ENCODE results near the gene UIMC1. TPM values are rescaled to one million over a fixed set of nuclear protein-coding genes. Genes with fewer than 3 reads are reported as not detected.

Gene UIMC1
- total RNA-seq, 1 experiment from 2014 or later = 53.0 TPM

- Mint-ChIP-seq H3K4me3 (no peak overlapping the region), H3K36me3 (ENCODE audit: insufficient read depth in 1 of 3, low read depth in 3 of 3) (no peaks in the 10 kb centered on the region; a peak in 2 of 7 replicates), H3K27me3 (ENCODE audit: low read depth) (peaks cover 3% of the 10 kb centered on the region), H3K27ac (no peak overlapping the region), H3K4me1 (peaks cover 8 to 9% of the 10 kb centered on the region in 2 experiments), H3K9me3 (no peaks in the 10 kb centered on the region)
- Histone ChIP-seq H4K91ac (ENCODE audit: insufficient read length, low read depth, low read length) (no peak overlapping the region), H2BK15ac (ENCODE audit: low read depth, low read length) (no peak overlapping the region), H3K27ac (ENCODE audit: insufficient read length, low read depth, low read length) (no peak overlapping the region), H3K18ac (ENCODE audit: insufficient read length, low read depth, low read length) (no peak overlapping the region), H4K20me1 (ENCODE audit: control insufficient read depth, insufficient read depth, insufficient read length) (no peaks in the 10 kb centered on the region), H3K14ac (ENCODE audit: insufficient read depth, low read length) (no peak overlapping the region), H3K79me2 (ENCODE audit: insufficient read depth, low read length) (no peaks in the 10 kb centered on the region), H4K5ac (ENCODE audit: insufficient read length, low read depth, low read length) (no peak overlapping the region), H2BK20ac (ENCODE audit: low read depth, low read length, poor library complexity, severe bottlenecking) (no peak overlapping the region), H2BK12ac (ENCODE audit: insufficient read length, low read depth, low read length) (no peak overlapping the region), H3K4me2 (ENCODE audit: insufficient read depth, insufficient read length, low read length) (no peak overlapping the region), H2BK120ac (ENCODE audit: low read depth, low read length, poor library complexity, severe bottlenecking) (no peak overlapping the region), H3K9me3 (ENCODE audit: control insufficient read depth, low read depth, low read length) (no peaks in the 10 kb centered on the region), H3T11ph (ENCODE audit: low read length) (no peak overlapping the region), H3K79me1 (ENCODE audit: insufficient read depth, low read depth, low read length, poor library complexity, severe bottlenecking) (no peaks in the 10 kb centered on the region), H2AK5ac (ENCODE audit: insufficient read length, low read length) (no peak overlapping the region), H3K27me3 (ENCODE audit: insufficient read depth, low read length) (no peaks in the 10 kb centered on the region), H3K23ac (ENCODE audit: insufficient read length, low read depth, low read length) (no peak overlapping the region), H2AFZ (ENCODE audit: low read length) (no peak overlapping the region), H3K23me2 (ENCODE audit: insufficient read length, low read depth, low read length, poor library complexity, severe bottlenecking) (no peaks in the 10 kb centered on the region), H3K56ac (ENCODE audit: insufficient read length, low read depth, low read length) (no peak overlapping the region), H4K8ac (replicated peaks; ENCODE audit: insufficient read length, low read depth, low read length) (no peak overlapping the region), H3K9ac (ENCODE audit: extremely low read depth, insufficient read length, low read length) (no peak overlapping the region), H3K4ac (ENCODE audit: low read depth, low read length) (no peak overlapping the region), H3K4me1 (ENCODE audit: insufficient read depth, low read length) (no peaks in the 10 kb centered on the region), H2BK5ac (ENCODE audit: insufficient read length, low read length) (no peak overlapping the region)
- TF ChIP-seq CTCF (conservative IDR thresholded peaks at IDR 0.05) = no peak
- no CpG with 5 or more reads among the region's 13 CpGs for WGBS (ENCODE audit: extremely low coverage, insufficient read length, low lambda C conversion rate)
- DNase-seq = no peak
Measured at GRCh38 chr5:176886336-176887251, 120.0 kb downstream of the UIMC1 start.

All from H9 (cell line).